Muscle of leg (tissue), 11 donors: ENCODE data around the gene MSX1. TPM values are rescaled to one million over a fixed set of nuclear protein-coding genes. Genes with fewer than 3 reads are reported as not detected.

Source experiments
- DNase-seq: peaks from one replicate; pipeline ENCODE4 v3.0.0; 2013
- H3K27ac ChIP-seq: one replicate; pipeline ENCODE4 v1.5.1; 2013; ENCODE audit warnings: mild to moderate bottlenecking, low read length, control low read depth
- H3K27me3 ChIP-seq: one replicate; pipeline ENCODE4 v1.6.1; 2013; ENCODE audit warnings: low read length; ENCODE audit not compliant: control insufficient read depth, insufficient read depth
- H3K36me3 ChIP-seq: one replicate; pipeline ENCODE4 v1.6.1; 2013; ENCODE audit warnings: low read length; ENCODE audit not compliant: control insufficient read depth, insufficient read depth
- H3K4me1 ChIP-seq: one replicate; pipeline ENCODE4 v1.6.1; 2013; ENCODE audit warnings: low read length; ENCODE audit not compliant: control insufficient read depth, insufficient read depth
- H3K4me3 ChIP-seq: one replicate; pipeline ENCODE4 v1.5.1; 2013; ENCODE audit warnings: low read length, control low read depth
- H3K9me3 ChIP-seq: replicated peaks from 2 replicates; pipeline ENCODE4 v1.6.1; 2013; ENCODE audit warnings: low read depth, low read length; ENCODE audit not compliant: control insufficient read depth
- WGBS: methylation state at CpG from one replicate; pipeline ENCODE4 v1.1.5; 2013; ENCODE audit warnings: missing lambda C conversion rate; ENCODE audit not compliant: insufficient coverage; 5-methylcytosine and 5-hydroxymethylcytosine counted together
- polyA plus RNA-seq, 8 donors: library from polyadenylated mRNA; unstranded; fragments of 120-200 nt; gene quantifications; one replicate each; pipeline versions ENCODE4 v1.2.1 to v1.2.3, GENCODE V29; 2013; ENCODE audit warnings: inconsistent platforms in 1 of 8, low replicate concordance in 1 of 8; ENCODE audit not compliant: insufficient read length in 8 of 8, insufficient read depth in 1 of 8
- total RNA-seq: library from RNA; stranded (reverse); fragments of 120-200 nt; gene quantifications from one replicate; pipeline ENCODE4 v1.2.4, GENCODE V29; 2013

MSX1 gene
- total and polyA plus RNA-seq, 9 donors: 1.3 to 2.8 (median 1.8) TPM

- H3K27me3 ChIP-seq: peaks cover 71% of the 10 kb centered on the region
- 93% methylated on average over 9 of the region's 12 CpGs for WGBS
- H3K9me3 ChIP-seq: no peaks in the 10 kb centered on the region
- H3K36me3 ChIP-seq: no peaks in the 10 kb centered on the region
- H3K27ac ChIP-seq: no peak overlapping the region
- no peak overlapping the region for H3K4me3 ChIP-seq
- DNase-seq: no peak
- H3K4me1 ChIP-seq: no peaks in the 10 kb centered on the region
Measured at GRCh38 chr4:4876945-4877661, 17.6 kb downstream of the MSX1 start.

- Histone ChIP-seq H3K27me3 (peaks cover 50% of the 10 kb centered on the region), H3K4me3 (no peak overlapping the region), H3K4me1 (no peaks in the 10 kb centered on the region), H3K9me3 (no peaks in the 10 kb centered on the region), H3K36me3 (no peaks in the 10 kb centered on the region), H3K27ac (no peak overlapping the region)
- WGBS: no CpG with 5 or more reads among the region's 2 CpGs
- DNase-seq: no peak
Measured at GRCh38 chr4:4880492-4880891, 21.0 kb downstream of the MSX1 start.

- Histone ChIP-seq H3K27ac (no peak overlapping the region), H3K4me3 (no peak overlapping the region), H3K27me3 (peaks cover 45% of the 10 kb centered on the region), H3K36me3 (no peaks in the 10 kb centered on the region), H3K4me1 (no peaks in the 10 kb centered on the region), H3K9me3 (no peaks in the 10 kb centered on the region)
- WGBS: no CpG with 5 or more reads among the region's 2 CpGs
- DNase-seq: no peak
Measured at GRCh38 chr4:4881432-4881831, 22.0 kb downstream of the MSX1 start.

GRCh38 chr4:4884611-4885010, 25.1 kb downstream of the MSX1 start:
- no peaks in the 10 kb centered on the region for H3K4me1 ChIP-seq
- no peak overlapping the region for H3K27ac ChIP-seq
- H3K27me3 ChIP-seq: peaks cover 33% of the 10 kb centered on the region
- DNase-seq: no peak
- no peaks in the 10 kb centered on the region for H3K9me3 ChIP-seq
- H3K36me3 ChIP-seq: no peaks in the 10 kb centered on the region
- WGBS: 84% methylated on average over 4 of the region's 4 CpGs
- H3K4me3 ChIP-seq: no peak overlapping the region

- 68% methylated on average over 3 of the region's 5 CpGs for WGBS
Measured at GRCh38 chr4:4887426-4887825, 28.0 kb downstream of the MSX1 start.

GRCh38 chr4:4888695-4889094, 29.2 kb downstream of the MSX1 start:
- no peak for DNase-seq
- Histone ChIP-seq H3K27me3 (peaks cover 32% of the 10 kb centered on the region), H3K4me1 (no peaks in the 10 kb centered on the region), H3K27ac (no peak overlapping the region), H3K4me3 (no peak overlapping the region), H3K9me3 (no peaks in the 10 kb centered on the region), H3K36me3 (no peaks in the 10 kb centered on the region)
- whole genome bisulfite sequencing: no CpG with 5 or more reads among the region's 5 CpGs

More at GRCh38 chr4:4887426-4887825, 28.0 kb downstream of the MSX1 start:
- Histone ChIP-seq H3K4me1 (no peaks in the 10 kb centered on the region), H3K27ac (no peak overlapping the region), H3K36me3 (no peaks in the 10 kb centered on the region), H3K9me3 (no peaks in the 10 kb centered on the region), H3K27me3 (peaks cover 36% of the 10 kb centered on the region), H3K4me3 (no peak overlapping the region)
- no peak for DNase-seq

GRCh38 chr4:4889781-4890180, 30.3 kb downstream of the MSX1 start:
- Histone ChIP-seq H3K4me3 (no peak overlapping the region), H3K36me3 (no peaks in the 10 kb centered on the region), H3K9me3 (no peaks in the 10 kb centered on the region), H3K27me3 (peaks cover 28% of the 10 kb centered on the region), H3K4me1 (no peaks in the 10 kb centered on the region), H3K27ac (no peak overlapping the region)
- no peak for DNase-seq
- 82% methylated on average over 8 of the region's 9 CpGs for WGBS

- no peak for DNase-seq
- H3K4me3 ChIP-seq: no peak overlapping the region
- H3K27me3 ChIP-seq: peaks cover 22% of the 10 kb centered on the region
- no peaks in the 10 kb centered on the region for H3K9me3 ChIP-seq
- no peaks in the 10 kb centered on the region for H3K4me1 ChIP-seq
- H3K27ac ChIP-seq: no peak overlapping the region
- 61% methylated on average over 5 of the region's 7 CpGs for WGBS
- no peaks in the 10 kb centered on the region for H3K36me3 ChIP-seq
Measured at GRCh38 chr4:4890574-4891255, 31.2 kb downstream of the MSX1 start.

GRCh38 chr4:4893721-4894120, 34.3 kb downstream of the MSX1 start:
- Histone ChIP-seq H3K4me1 (no peaks in the 10 kb centered on the region), H3K4me3 (no peak overlapping the region), H3K9me3 (no peaks in the 10 kb centered on the region), H3K27me3 (peaks cover 11% of the 10 kb centered on the region), H3K27ac (no peak overlapping the region), H3K36me3 (no peaks in the 10 kb centered on the region)
- no peak for DNase-seq
- WGBS: no CpG with 5 or more reads among the region's 4 CpGs

- H3K9me3 ChIP-seq: no peaks in the 10 kb centered on the region
- WGBS: 89% methylated on average over 5 of the region's 5 CpGs
- no peaks in the 10 kb centered on the region for H3K4me1 ChIP-seq
- H3K27me3 ChIP-seq: peaks cover 6% of the 10 kb centered on the region
- no peak overlapping the region for H3K27ac ChIP-seq
- no peaks in the 10 kb centered on the region for H3K36me3 ChIP-seq
- DNase-seq: no peak
- no peak overlapping the region for H3K4me3 ChIP-seq
Measured at GRCh38 chr4:4899202-4899925, 39.9 kb downstream of the MSX1 start.
